ENCODE measurements around the gene RUFY3. TPM values are rescaled to one million over a fixed set of nuclear protein-coding genes. Genes with fewer than 3 reads are reported as not detected.

The RUFY3 gene
- total and polyA plus RNA-seq, 9 of the 15 experiments (the other 6 are each of a cell fraction or from before 2014, with no cell fraction given) = 4.2 to 31.1 (median 21.5) TPM

GRCh38 chr4:70838666-70839588 is 117.2 kb downstream of the RUFY3 start (continued):
- TF ChIP-seq ZBTB12 (CRISPR knock-in tag; IDR thresholded peaks at IDR 0.05) (no peak), ZNF143 (CRISPR knock-in tag; IDR thresholded peaks at IDR 0.05) (0 out of 2 replicates have a peak, but pooled peaks have one; percentile 45), HOMEZ (CRISPR knock-in tag; IDR thresholded peaks at IDR 0.05) (no peak), TAF1 (IDR thresholded peaks at IDR 0.05; ENCODE audit: control insufficient read depth, extremely low read depth, insufficient read depth, low read length, severe bottlenecking) (peak; percentile 36), ELF2 (CRISPR knock-in tag; IDR thresholded peaks at IDR 0.05) (no peak), MECOM (CRISPR knock-in tag; IDR thresholded peaks at IDR 0.05) (no peak), ZNF197 (CRISPR knock-in tag; IDR thresholded peaks at IDR 0.05; ENCODE audit: low read depth) (no peak), ZNF766 (CRISPR knock-in tag; conservative IDR thresholded peaks at IDR 0.05) (no peak), PATZ1 (CRISPR knock-in tag; IDR thresholded peaks at IDR 0.05; ENCODE audit: borderline replicate concordance) (no peak), TCF7L2 (IDR thresholded peaks at IDR 0.05; ENCODE audit: low read depth, low read length) (no peak), ILK (tag; IDR thresholded peaks at IDR 0.05; ENCODE audit: borderline replicate concordance, low read depth) (no peak), PCBP2 (IDR thresholded peaks at IDR 0.05; ENCODE audit: low read depth, low read length, poor library complexity, severe bottlenecking) (no peak), NR2F6 (CRISPR knock-in tag; IDR thresholded peaks at IDR 0.05) (no peak), SIRT6 (IDR thresholded peaks at IDR 0.05; ENCODE audit: low read depth, low read length) (no peak), CEBPZ (IDR thresholded peaks at IDR 0.05; ENCODE audit: borderline replicate concordance, low read depth, low read length) (no peak)

All from K562 (cell line).